COLO829 (cell line): Measurements from ENCODE around the gene NCOA1.
"Not testable (repeated sequence)": the region's sequence is repeated elsewhere in the genome, so short reads cannot be mapped to it uniquely, and the experiment has no call there.

ENCODE experiments used
- DNase-seq: peaks from one replicate; pipeline ENCODE4 v3.0.0; 2012; ENCODE audit warnings: low spot score

NCOA1 gene

GRCh38 chr2:24477229-24477628, 13.8 kb upstream of the NCOA1 start:
- DNase-seq: no peak

GRCh38 chr2:24478243-24478642, 12.8 kb upstream of the NCOA1 start:
- DNase-seq: no peak

- no peak for DNase-seq
Observed at GRCh38 chr2:24480245-24480644, 10.8 kb upstream of the NCOA1 start.

DNA sequence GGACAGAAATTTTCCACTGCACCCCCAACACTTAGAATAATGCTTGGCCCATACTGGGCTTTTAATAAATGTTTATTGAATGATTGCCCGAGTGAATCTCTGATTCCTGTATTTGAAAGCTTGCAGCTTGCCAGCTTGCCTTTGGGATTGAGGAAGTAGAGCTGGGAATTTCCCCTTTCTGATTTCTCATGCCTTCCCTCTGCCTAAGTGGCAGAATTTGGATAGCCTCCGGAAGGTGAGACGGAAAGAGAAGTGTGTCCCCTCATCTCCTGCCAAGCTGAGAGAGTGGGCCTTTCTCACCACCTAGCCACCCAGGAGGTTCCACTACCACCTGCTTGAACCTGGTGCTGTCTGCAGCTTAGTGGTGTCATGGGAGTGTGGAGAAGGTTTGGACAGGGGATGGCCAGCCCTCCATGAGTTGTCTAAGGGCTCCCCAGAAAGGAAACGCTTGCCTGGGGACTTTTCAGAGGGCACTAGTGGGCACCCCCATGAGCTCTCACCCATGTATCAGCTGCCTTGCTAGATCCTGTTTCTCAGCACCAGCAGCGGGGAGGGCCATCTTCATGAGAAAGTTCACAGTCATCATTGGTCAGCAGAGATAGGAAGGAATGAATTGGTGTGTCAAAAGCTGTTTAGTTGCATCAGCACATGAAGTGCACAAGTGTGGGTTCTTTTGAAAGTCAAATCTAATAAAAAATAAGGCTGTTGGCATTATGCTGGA, 8.6 kb upstream of the NCOA1 start:
- DNase-seq: no peak

GRCh38 chr2:24482972-24483300, 8.1 kb upstream of the NCOA1 start:
- DNase-seq: no peak

DNA sequence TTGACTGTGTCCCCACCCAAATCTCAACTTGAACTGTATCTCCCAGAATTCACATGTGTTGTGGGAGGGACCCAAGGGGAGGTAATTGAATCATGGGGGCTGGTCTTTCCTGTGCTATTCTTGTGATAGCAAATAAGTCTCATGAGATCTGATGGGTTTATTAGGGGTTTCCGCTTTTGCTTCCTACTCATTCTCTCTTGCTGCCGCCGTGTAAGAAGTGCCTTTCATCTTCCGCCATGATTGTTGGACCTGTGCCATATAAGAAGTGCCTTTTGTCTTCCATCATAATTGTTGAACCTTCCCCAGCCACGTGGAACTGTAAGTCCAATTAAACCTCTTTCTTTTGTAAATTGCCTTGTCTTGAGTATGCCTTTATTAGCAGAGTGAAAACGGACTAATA, 6.4 kb upstream of the NCOA1 start:
- not testable (repeated sequence) for DNase-seq

GRCh38 chr2:24485197-24485596, 5.9 kb upstream of the NCOA1 start:
- no peak for DNase-seq

GRCh38 chr2:24486636-24487205, 4.3 kb upstream of the NCOA1 start:
- DNase-seq: no peak

- DNase-seq: no peak
Observed at GRCh38 chr2:24489465-24490180, 1.4 kb upstream of the NCOA1 start.

DNA sequence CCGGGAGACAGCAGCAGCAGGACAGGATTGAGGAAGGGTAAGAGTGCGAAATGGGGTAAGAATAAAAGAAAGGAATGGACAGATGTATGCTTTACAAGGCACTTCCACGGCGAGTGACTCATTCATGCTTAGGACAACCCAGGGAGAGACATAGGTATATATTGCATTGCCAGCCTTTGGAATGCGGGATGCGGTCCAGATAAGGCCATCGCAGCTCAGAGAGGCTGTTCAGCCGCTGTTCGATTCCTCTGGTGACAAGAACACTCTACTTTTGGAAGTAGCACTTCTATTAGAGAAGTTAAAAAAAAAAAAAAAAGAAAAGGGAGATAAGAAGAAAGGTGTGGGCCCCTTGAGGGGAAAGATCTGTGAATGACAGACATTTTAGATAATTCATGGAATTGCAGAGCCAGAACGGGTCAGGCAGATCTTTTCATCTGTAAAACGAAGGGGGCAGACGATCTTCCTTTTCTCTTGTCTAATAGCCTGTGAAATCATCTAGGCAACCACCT, 819 bp upstream of the NCOA1 start:
- peak; percentile 13 for DNase-seq

GRCh38 chr2:24491542-24492420, 727 bp downstream of the NCOA1 start:
- peak; percentile 14 for DNase-seq

DNA sequence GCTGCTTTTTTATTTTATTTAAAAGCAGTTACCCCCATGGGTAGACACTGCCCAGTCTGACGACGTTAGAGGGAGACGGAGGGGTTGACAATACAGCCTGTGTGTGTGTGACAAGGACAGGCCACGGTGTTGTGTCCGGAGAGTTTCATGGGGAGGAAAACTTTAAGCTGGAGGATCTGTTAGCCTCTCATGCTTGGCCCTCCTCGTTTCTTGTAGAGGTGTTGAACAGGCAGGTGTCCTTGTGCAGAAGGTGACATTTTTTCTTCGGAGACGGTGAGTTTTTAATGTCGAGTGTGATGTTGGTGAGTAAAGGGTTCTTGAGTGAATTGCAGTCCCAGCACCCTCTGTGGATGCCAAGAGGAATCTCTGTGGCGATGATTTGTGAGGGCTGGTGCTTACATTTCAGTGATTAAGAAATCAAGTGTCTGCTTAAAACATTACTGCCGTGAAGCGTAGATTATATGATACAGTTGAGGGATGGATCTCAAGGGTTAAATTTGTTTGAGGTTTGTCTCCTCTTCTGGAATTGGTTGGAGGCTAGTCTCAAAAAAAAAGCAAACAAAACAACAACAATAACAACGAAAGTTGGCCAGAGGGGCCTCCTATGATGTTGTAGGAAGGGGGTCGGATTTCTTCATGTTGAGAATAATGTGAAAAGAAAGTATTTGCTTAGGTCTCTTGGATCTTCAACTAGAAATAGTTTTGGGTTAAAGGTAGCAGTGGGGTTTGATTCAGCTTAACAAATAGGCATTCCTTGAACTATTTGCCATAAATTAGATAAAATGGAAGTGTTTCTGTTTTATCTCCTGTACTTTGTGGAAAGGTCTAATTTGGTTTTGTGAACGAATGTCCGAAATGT, 1.6 kb downstream of the NCOA1 start:
- DNase-seq: no peak

DNA sequence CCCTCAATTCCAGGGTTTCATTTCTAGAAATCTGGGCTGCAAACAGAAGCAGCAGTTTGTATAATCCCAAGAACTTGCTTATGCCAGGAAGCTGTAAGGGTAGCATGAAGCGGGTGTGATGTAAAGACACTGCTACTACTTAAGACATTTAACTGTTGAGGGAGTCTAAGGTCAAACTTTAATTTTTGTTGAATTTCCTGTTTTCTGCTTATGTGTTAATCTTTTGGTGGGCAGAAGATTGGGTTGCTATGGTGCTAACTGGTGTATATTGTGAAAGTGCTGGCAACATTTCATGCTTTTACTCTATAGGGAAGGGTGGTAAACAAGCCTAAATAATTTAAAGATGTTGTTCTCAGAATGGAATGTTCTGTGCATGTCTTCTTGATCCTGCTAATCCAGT, 2.7 kb downstream of the NCOA1 start:
- no peak for DNase-seq

DNA sequence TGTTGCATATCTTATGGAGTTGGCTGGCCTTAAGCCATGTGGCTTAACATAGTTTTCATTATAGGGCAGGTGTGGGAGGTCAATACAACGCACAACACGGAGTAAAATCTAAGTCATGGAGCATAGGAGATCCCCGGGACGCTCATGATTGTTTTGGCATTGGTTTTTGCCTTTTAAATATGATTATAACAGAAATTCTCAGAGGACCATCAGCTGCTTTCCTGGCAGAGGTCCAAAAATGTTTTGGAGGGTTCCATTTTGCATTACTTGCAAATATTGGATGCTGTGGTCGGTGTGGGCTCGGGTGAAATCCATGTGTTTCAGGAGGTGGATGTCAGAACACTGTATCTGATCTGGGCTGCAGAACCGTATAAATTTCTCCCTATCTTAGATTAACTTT, 3.4 kb downstream of the NCOA1 start:
- no peak for DNase-seq

GRCh38 chr2:24495451-24495850, 4.4 kb downstream of the NCOA1 start:
- no peak for DNase-seq

- DNase-seq: no peak
Observed at GRCh38 chr2:24496959-24497358, 5.9 kb downstream of the NCOA1 start.

DNA sequence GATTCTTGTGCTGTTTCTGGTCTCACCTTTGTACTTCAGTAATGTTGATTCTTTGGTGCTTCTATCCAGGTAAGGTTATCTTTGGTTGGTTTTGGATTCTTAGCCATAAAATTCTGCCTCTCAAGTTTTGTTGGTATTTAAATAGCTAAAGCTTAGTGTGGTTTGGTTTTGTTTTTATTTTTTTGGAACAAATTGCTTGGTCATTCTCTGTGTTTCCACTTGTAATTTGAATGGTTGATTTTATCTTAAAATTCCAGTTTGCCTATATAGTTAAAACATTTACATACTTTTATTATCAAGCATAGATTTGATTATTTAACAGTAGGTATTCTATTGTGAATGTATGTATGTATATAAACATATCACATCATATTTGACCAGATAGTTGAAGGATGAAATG, 6.6 kb downstream of the NCOA1 start:
- DNase-seq: no peak

DNA sequence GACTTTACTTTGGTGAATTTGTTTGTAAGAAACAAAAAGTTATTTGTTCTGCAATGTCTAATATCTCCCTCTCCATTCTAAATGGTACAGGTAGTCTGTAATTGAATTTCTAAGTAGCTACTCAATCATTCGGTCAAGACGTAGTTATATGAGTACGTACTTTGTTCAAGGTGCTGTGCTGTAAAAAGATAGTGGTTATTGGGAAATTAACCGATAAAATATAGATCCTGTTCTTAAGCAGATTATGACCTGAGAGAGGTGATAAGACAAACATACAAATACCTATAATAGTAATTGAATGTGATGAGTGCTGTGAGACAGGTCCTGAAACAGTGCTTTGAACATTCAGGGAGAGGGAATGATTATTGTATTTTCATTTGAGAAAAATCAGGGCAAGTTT, 7.1 kb downstream of the NCOA1 start:
- no peak for DNase-seq

DNA sequence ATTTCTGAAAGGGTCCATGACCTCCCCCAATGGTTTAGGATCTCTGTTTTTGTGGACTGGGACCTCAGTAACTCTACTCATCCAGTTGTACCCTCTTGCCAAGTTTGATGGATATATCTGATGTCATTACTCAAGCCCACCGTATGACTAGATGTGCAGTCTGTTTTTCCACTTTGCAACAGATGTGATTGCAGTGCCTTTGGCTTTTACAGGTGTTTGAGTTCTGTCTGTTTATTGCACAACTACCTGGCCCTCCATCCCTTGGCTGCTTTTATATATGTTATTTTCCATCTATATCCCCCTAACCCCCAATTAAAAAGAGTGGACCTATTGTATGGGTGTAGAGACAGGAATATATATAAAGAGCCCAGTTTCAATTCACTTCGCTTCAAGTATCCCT, 10.8 kb downstream of the NCOA1 start:
- no peak for DNase-seq

DNA sequence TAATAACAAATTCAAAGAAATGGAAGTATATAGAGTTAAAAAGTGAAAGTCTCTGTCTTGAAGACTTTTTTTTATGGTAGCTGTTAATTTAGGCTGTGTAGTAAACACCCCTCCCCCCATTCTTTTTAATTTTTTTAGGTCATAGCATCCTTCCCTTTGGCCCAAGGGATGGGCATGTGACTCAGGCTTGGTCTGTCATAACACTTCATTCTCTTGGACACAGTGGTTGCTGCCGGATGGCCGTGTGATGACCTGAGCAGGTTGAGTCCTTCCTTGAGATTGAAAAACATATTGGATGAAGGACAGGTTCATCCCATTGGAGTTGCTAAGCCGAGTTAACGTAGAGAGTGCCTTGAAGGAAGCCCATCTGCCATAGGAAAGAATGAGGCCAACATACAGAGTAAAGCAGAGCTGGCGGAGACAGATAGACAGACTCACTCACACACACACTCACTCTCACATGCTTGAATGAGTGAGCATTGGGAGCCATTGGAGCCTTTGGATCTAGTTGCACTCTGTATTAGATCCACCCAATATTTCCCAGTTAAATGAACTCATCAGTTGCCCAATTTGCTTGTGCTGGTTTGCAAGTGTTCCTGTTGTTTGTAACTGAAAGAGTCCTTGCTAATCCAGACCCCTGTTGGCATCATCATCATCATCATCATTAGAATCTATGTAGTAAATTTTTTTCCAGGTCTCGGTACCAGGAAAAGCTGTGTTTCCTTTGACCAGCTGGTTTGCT, 14.7 kb downstream of the NCOA1 start:
- DNase-seq: no peak

DNA sequence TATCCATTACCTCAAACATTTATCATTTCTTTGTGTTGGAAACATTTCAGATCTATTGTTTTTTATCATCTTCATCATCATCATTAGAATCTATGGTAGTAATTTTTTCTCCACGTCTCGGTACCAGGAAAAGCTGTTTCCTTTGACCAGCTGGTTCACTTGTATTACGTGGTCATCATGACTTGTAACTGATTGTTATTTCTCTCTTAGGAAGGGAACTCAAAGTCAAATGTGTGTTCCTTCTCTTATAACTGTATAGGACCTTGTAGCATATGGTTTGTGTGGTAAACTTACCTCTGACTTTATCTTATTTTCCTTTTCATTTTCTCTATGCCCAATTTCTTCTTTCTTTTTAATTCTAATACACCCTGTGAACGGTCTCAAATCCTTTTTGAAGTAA, 16.5 kb downstream of the NCOA1 start:
- no peak for DNase-seq
